Lower lobe of right lung (tissue), 2 donors: Measurements from ENCODE around the gene CTNNA3. TPM values are rescaled to one million over a fixed set of nuclear protein-coding genes. Genes with fewer than 3 reads are reported as not detected.
A peak's percentile ranks its signal among the peaks of the same experiment; 100 is the strongest.

ENCODE experiments used
- ATAC-seq, 2 donors: fragments of 200-7000 bp; cut with Tn5 transposase; one replicate each; pipeline ENCODE4 v1.9.1; 2020 to 2022; ENCODE audit warnings: mild to moderate bottlenecking in 2 of 2, moderate library complexity in 2 of 2
- DNase-seq: peaks from one replicate; pipeline ENCODE4 v3.0.0-alpha.2; 2020
- H3K27ac ChIP-seq: fragments of 200-600 bp; one replicate; pipeline ENCODE4 v1.8.0; 2022
- H3K27me3 ChIP-seq: fragments of 200-600 bp; one replicate; pipeline ENCODE4 v1.8.0; 2022; ENCODE audit warnings: low read depth
- H3K36me3 ChIP-seq: fragments of 200-600 bp; one replicate; pipeline ENCODE4 v1.8.0; 2022; ENCODE audit warnings: mild to moderate bottlenecking
- H3K4me1 ChIP-seq: fragments of 200-600 bp; one replicate; pipeline ENCODE4 v1.8.0; 2022
- H3K4me3 ChIP-seq: fragments of 200-600 bp; one replicate; pipeline ENCODE4 v1.8.0; 2022; ENCODE audit warnings: mild to moderate bottlenecking
- H3K9me3 ChIP-seq: fragments of 200-600 bp; one replicate; pipeline ENCODE4 v1.8.0; 2022
- intact Hi-C: fragments of 100-400 bp; cut with DNase I; formaldehyde crosslinking; loops from one replicate; pipeline ENCODE4 v1.11.0; 2022
- total RNA-seq: library from RNA; stranded (reverse); fragmentation: NEBNext Ultra II Directional; extraction: Animal tissue kit (Norgen Biotek cat#: 25700); gene quantifications from one replicate; pipeline ENCODE4 v1.2.1, GENCODE V29; 2021
- TF ChIP-seq, protein P1 (sequence below): fragments of 200-600 bp; IDR thresholded peaks from one replicate; pipeline ENCODE4 v1.8.0; 2022; ENCODE audit warnings: antibody characterized with exemption, mild to moderate bottlenecking
- donor health status: DM: no; HTN: yes; CAD: no; lungs with severe emphysema.

The CTNNA3 gene
- total RNA-seq, 1 donor from 2014 or later, result not detected

GRCh38 chr10:65940816-65941662 is 1755.0 kb downstream of the CTNNA3 start:
- no peaks in the 10 kb centered on the region for H3K27me3 ChIP-seq
- no peaks in the 10 kb centered on the region for H3K4me1 ChIP-seq
- H3K4me3 ChIP-seq, result no peak overlapping the region
- intact Hi-C loops, result no loop called here
- DNase-seq, result no peak
- no peak overlapping the region for H3K27ac ChIP-seq
- no peak for ATAC-seq
- H3K36me3 ChIP-seq, result no peaks in the 10 kb centered on the region
- TF ChIP-seq, protein P1, sequence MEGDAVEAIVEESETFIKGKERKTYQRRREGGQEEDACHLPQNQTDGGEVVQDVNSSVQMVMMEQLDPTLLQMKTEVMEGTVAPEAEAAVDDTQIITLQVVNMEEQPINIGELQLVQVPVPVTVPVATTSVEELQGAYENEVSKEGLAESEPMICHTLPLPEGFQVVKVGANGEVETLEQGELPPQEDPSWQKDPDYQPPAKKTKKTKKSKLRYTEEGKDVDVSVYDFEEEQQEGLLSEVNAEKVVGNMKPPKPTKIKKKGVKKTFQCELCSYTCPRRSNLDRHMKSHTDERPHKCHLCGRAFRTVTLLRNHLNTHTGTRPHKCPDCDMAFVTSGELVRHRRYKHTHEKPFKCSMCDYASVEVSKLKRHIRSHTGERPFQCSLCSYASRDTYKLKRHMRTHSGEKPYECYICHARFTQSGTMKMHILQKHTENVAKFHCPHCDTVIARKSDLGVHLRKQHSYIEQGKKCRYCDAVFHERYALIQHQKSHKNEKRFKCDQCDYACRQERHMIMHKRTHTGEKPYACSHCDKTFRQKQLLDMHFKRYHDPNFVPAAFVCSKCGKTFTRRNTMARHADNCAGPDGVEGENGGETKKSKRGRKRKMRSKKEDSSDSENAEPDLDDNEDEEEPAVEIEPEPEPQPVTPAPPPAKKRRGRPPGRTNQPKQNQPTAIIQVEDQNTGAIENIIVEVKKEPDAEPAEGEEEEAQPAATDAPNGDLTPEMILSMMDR, result no peak
- no peaks in the 10 kb centered on the region for H3K9me3 ChIP-seq

GRCh38 chr10:65940105-65940504 is 1755.9 kb downstream of the CTNNA3 start:
- H3K27ac ChIP-seq, result no peak overlapping the region
- DNase-seq (no peak), ATAC-seq (no peak)
- intact Hi-C loops, result no loop called here
- H3K4me1 ChIP-seq, result no peaks in the 10 kb centered on the region
- H3K4me3 ChIP-seq, result no peak overlapping the region
- TF ChIP-seq, protein P1, result no peak
- no peaks in the 10 kb centered on the region for H3K9me3 ChIP-seq
- H3K36me3 ChIP-seq, result no peaks in the 10 kb centered on the region
- H3K27me3 ChIP-seq, result no peaks in the 10 kb centered on the region

GRCh38 chr10:65931291-65932070 is 1764.5 kb downstream of the CTNNA3 start:
- H3K4me3 ChIP-seq, result no peak overlapping the region
- H3K4me1 ChIP-seq, result no peaks in the 10 kb centered on the region
- intact Hi-C loops, result no loop called here
- no peak overlapping the region for H3K27ac ChIP-seq
- H3K36me3 ChIP-seq, result no peaks in the 10 kb centered on the region
- no peak for ATAC-seq
- no peaks in the 10 kb centered on the region for H3K27me3 ChIP-seq
- no peaks in the 10 kb centered on the region for H3K9me3 ChIP-seq
- TF ChIP-seq, protein P1, result no peak
- DNase-seq, result no peak

DNA sequence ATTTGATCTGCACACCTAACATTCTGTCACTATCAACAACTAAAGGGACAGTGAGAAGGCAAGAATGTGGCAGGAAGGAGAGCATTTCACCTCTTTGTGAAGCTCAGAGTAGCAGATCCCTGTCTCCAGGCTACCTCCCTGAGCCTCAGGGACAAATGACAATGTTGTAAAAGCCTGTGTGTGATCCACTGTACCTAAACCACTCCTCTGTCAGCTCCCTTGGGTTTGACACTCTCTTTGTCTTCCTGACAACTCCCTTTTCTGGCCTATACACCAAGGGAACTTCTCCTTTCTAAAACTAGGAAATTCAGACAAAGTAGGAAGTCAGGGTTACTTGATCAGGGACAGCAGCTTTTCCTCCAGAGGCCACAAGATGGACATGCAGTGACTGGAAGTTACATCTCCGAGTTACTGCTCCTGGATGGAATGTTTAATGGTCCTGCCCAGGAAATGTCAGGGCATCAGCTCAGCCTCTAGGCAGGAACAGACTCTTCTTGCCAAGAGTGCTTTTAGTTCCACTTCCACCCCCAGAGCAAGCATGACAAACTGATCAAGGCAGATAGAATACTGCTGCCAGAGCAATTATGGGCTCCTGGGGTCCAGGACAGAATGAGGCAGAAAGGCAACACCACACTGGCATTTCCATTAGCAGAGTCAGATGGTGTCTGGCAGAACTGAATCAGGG is 1784.7 kb downstream of the CTNNA3 start:
- no peak for DNase-seq
- ATAC-seq, result peak in 1 of 2 donors; percentile 9
- Histone ChIP-seq H3K4me1 (no peaks in the 10 kb centered on the region), H3K27ac (no peak overlapping the region), H3K36me3 (no peaks in the 10 kb centered on the region), H3K4me3 (no peak overlapping the region), H3K9me3 (no peaks in the 10 kb centered on the region), H3K27me3 (no peaks in the 10 kb centered on the region)
- TF ChIP-seq, protein P1, result no peak
- intact Hi-C loops, result no loop called here

DNA sequence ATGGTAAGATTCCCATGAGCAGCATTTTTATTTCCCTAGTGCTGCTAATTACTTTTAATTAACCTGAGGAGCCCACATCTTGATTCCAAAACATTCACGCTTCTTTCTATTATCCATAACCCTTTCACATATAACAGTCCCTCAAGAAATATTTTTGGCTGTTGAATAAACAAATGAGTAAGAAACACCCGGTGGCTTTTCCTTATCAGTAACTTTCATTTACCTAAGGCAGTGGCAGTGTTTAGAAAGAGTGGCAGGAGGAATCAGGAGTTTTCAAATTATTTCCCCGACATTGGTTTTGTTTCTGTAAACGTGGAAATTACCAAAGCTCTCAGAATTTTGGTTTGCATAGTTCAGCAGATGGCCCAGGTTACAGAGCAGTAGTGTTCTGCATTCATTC is 1785.8 kb downstream of the CTNNA3 start:
- Histone ChIP-seq H3K36me3 (no peaks in the 10 kb centered on the region), H3K4me3 (no peak overlapping the region), H3K4me1 (no peaks in the 10 kb centered on the region), H3K27me3 (no peaks in the 10 kb centered on the region), H3K9me3 (no peaks in the 10 kb centered on the region), H3K27ac (no peak overlapping the region)
- DNase-seq (no peak), ATAC-seq (peak in 1 of 2 donors; percentile 66)
- TF ChIP-seq, protein P1, result no peak
- intact Hi-C loops, result no loop called here
